ENCODE measurements around the gene MBD3. TPM values are rescaled to one million over a fixed set of nuclear protein-coding genes. Genes with fewer than 3 reads are reported as not detected.

MBD3 gene
- total and polyA plus RNA-seq, 2 experiments from 2014 or later: 27.6 to 118 TPM

GRCh38 chr19:1527650-1528309, 64.9 kb downstream of the MBD3 start (continued):
- TF ChIP-seq ZNF462 (CRISPR knock-in tag; IDR thresholded peaks at IDR 0.05) (no peak), JUNB (IDR thresholded peaks at IDR 0.05; ENCODE audit: unreplicated experiment) (no peak), ETS1 (IDR thresholded peaks at IDR 0.05) (no peak), EZH2phosphoT487 (IDR thresholded peaks at IDR 0.05; ENCODE audit: unreplicated experiment) (no peak), REST (IDR thresholded peaks at IDR 0.05; ENCODE audit: unreplicated experiment) (no peak), STAT1 (IDR thresholded peaks at IDR 0.05; ENCODE audit: unreplicated experiment) (no peak), EZH2 (IDR thresholded peaks at IDR 0.05; ENCODE audit: low read depth, unreplicated experiment) (no peak)
